Adipocyte (in vitro differentiated cells): Measurements from ENCODE around the gene BTBD1.

Experiments used
- DNase-seq: peaks from one replicate; pipeline ENCODE4 v3.0.0-alpha.2; 2015; ENCODE audit warnings: low read depth
- H3K27me3 ChIP-seq: replicated peaks from 2 replicates; pipeline ENCODE4 v1.7.0; 2013; ENCODE audit warnings: mild to moderate bottlenecking, low read length, moderate library complexity; ENCODE audit not compliant: control insufficient read depth, insufficient read depth
- H3K36me3 ChIP-seq: 2 replicates; pipeline ENCODE4 v1.7.0; 2013; ENCODE audit warnings: low read length, mild to moderate bottlenecking, moderate library complexity; ENCODE audit not compliant: control insufficient read depth, insufficient read depth, severe bottlenecking
- H3K4me1 ChIP-seq: 2 replicates; pipeline ENCODE4 v1.7.0; 2013; ENCODE audit warnings: mild to moderate bottlenecking, low read length, moderate library complexity; ENCODE audit not compliant: control insufficient read depth, insufficient read depth
- H3K4me3 ChIP-seq: 2 replicates; pipeline ENCODE4 v1.7.0; 2013; ENCODE audit warnings: mild to moderate bottlenecking, low read length, moderate library complexity
- H3K9ac ChIP-seq: 2 replicates; pipeline ENCODE4 v1.7.0; 2013; ENCODE audit warnings: mild to moderate bottlenecking, low read length, moderate library complexity
- H3K9me3 ChIP-seq: 2 replicates; pipeline ENCODE4 v1.7.0; 2013; ENCODE audit warnings: mild to moderate bottlenecking, low read length, moderate library complexity; ENCODE audit not compliant: control insufficient read depth

The BTBD1 gene

DNA sequence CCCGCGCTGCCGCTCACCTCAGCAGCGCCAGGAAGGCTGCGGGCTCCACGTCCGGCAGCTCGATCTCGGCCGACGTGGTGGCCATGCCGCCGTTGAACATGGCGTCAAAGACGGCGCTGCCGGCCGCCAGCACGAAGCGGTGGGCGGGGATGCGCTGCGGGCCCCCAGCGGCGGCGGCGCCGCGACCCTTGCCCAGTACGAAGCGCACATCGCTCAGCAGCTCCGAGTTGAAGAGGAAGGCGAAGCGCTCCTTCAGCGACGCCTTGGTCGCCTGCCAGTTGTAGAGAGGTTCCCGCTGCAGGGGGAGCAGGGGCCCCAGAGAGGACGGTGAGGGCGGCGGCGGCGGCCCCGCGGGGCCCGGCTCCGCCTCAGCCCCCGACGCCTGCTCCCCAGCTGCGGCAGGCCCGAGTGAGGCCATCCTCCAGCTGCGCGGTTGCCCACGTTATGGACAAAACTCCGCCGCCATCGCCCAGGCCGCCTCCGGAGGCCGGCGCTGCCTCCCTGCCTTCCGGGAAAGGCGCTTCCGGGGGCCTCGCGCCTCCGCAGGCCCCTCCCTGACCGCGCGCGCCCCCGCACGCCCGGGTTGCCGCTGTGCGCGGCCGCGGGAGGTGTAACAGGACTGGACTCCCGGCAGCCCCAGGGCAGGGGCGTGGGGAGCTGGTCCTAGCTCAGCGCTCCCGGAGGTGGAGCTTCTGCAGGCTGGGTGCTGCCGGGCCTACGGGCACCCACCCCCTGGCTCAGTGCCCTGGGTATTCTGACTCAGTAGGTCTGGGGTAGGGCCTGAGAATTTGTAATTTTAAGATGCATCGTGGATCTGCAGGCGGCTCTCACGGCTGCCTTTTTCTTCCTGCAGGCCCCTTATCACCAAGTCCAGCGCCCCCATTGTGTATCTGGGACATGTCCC is at the start of gene BTBD1:
Gene BTBD1, minus strand, starts transcription at position 519 of the 904 bp plus-strand sequence. Its CDS starts 101 bp downstream, at position 418.
- Histone ChIP-seq H3K9me3 (no peaks in the 10 kb centered on the region), H3K36me3 (peaks cover 5% of the 10 kb centered on the region), H3K9ac (peak within 1 kb of the TSS; percentile 94), H3K27me3 (no peaks in the 10 kb centered on the region), H3K4me1 (peaks cover 35% of the 10 kb centered on the region), H3K4me3 (peak within 1 kb of the TSS; percentile 94)
- DNase-seq = peak; percentile 98

DNA sequence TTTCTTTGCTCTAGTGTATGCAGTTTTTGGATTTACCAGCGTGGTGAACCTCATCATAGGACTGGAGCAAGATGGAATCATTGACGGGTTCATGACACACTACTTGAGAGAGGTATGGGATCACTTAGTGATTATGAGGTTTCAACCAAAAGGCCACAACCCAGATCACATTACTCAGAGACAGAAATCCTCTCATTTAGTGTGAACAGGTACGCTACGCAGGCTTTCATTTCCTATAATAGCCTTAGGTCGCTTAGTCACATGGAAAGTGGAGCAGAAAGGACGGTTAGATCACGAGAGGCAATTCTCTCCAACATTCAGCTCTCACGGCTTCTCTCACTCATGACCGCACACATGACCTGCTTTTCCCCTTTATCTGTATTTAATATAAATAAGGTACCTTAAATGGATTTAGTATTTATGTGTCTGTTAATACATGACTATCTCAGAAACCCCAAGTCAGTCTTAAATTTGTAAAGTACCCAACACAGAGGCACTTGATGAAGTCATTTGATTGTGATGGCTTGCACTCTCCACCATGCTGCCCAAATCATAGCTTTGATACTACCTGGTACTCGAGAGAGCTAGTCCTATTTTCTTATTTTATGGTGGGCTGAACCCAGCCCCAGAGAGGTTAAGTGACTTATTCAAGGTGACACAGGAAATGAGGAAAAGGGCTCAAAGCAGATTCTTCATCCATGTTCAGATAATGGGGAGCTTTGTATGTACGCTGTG is 48.9 kb upstream of the BTBD1 start:
- no peaks in the 10 kb centered on the region for H3K9me3 ChIP-seq
- H3K36me3 ChIP-seq = no peaks in the 10 kb centered on the region
- no peaks in the 10 kb centered on the region for H3K4me1 ChIP-seq
- no peak for DNase-seq
- H3K4me3 ChIP-seq = no peak overlapping the region
- no peak overlapping the region for H3K9ac ChIP-seq
- H3K27me3 ChIP-seq = no peaks in the 10 kb centered on the region

DNA sequence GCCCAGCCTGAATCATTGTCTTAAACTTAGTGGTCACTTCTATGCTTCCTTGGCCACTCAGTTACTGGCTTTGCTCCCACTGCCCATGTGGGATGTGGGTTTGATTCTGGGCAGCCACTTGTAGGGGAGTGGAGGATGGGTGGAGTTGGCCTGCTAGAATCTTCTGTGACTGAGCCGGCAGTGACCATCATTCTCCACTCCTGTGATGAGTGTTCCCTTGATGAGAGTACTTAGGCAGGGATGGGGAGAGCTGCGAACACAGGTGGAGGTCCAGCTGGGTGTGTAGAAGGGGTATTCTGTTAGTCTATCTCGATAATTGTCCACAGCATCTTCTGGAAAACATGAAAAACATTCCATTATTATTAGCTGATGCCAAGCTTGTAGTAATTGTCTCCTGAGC is 48.4 kb upstream of the BTBD1 start:
- no peak for DNase-seq
- no peak overlapping the region for H3K4me3 ChIP-seq

DNA sequence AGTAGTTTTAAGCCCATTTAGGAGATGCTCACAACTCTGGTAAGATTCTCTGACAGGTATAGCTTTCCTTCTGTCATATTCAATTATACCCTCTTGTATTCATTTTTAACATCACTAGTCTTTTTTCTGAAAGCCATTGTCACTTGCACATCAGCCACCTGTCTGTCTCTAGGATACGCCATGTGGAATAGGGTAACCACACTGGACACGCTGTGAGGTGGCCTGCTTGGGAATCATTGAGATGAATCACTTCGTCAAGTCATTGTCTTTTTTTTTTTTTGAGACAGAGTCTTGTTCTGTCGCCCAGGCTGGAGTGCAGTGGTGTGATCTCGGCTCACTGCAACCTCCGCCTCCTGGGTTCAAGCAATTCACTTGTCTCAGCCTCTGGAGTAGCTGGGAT is 47.8 kb upstream of the BTBD1 start:
- no peak overlapping the region for H3K9ac ChIP-seq
- no peak overlapping the region for H3K4me3 ChIP-seq
- H3K36me3 ChIP-seq = no peaks in the 10 kb centered on the region
- H3K4me1 ChIP-seq = no peaks in the 10 kb centered on the region
- no peaks in the 10 kb centered on the region for H3K9me3 ChIP-seq
- H3K27me3 ChIP-seq = peaks cover 6% of the 10 kb centered on the region
- DNase-seq = no peak

More for the DNA sequence above, 48.4 kb upstream of the BTBD1 start:
- Histone ChIP-seq H3K9ac (no peak overlapping the region), H3K36me3 (no peaks in the 10 kb centered on the region), H3K27me3 (peaks cover under 1% of the 10 kb centered on the region), H3K9me3 (no peaks in the 10 kb centered on the region), H3K4me1 (no peaks in the 10 kb centered on the region)

DNA sequence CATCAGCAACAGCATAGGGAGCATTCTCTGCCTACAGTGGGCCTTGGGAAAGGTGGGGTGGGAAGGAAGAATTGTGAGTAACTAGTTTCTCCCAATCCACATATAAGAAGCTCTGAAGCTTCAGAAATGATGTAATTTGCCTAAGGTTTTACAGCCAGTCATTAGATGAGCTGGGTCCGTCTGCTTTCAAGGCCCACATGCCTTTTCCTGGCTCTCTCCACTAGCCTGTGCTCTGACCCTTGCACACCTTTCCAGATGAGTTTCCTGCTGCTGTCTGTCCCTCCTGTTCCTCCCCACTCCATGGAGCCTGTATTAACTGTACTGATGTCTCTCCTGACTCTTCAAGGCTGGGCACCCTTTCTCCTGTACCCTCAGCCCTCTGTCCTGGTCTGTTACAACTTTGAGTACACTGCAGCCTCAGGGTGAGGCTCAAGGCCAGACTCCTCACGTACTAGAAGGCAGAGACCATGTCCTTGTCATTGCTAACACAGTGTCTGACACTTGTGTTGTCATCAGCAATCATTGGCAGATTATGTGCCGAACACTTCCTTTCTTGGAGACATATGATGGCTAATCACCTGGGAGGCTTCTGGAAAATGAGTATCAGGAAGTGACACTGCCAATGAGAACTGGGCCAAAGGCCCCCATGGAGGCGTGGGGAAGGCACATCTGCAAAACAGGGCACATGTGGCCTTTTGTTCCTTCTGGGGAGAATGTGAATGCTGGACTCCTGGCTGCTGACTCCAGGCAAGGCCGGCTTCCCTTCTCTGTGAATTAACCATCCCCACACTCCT is 47.0 kb upstream of the BTBD1 start:
- Histone ChIP-seq H3K27me3 (peaks cover 13% of the 10 kb centered on the region), H3K9ac (no peak overlapping the region), H3K4me3 (no peak overlapping the region), H3K4me1 (no peaks in the 10 kb centered on the region), H3K36me3 (no peaks in the 10 kb centered on the region), H3K9me3 (no peaks in the 10 kb centered on the region)
- no peak for DNase-seq

DNA sequence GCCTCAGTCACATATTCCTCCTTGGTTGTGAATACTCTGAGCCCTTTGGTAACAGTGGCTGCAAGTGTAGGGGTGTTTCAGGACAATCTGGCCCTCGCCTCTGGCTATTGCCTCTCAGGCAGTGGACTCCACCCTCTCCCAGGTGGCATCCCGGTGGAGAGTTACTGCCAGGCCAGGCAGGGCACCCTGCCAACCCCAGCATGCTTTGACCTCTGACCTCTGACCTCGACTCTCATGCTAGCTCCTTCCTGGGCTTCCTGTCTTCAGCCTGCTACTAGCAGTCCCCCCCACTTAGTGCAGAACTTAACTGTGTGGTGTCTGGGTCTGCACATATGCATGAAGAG is 45.9 kb upstream of the BTBD1 start:
- DNase-seq = no peak
- Histone ChIP-seq H3K36me3 (no peaks in the 10 kb centered on the region), H3K9me3 (no peaks in the 10 kb centered on the region)

DNA sequence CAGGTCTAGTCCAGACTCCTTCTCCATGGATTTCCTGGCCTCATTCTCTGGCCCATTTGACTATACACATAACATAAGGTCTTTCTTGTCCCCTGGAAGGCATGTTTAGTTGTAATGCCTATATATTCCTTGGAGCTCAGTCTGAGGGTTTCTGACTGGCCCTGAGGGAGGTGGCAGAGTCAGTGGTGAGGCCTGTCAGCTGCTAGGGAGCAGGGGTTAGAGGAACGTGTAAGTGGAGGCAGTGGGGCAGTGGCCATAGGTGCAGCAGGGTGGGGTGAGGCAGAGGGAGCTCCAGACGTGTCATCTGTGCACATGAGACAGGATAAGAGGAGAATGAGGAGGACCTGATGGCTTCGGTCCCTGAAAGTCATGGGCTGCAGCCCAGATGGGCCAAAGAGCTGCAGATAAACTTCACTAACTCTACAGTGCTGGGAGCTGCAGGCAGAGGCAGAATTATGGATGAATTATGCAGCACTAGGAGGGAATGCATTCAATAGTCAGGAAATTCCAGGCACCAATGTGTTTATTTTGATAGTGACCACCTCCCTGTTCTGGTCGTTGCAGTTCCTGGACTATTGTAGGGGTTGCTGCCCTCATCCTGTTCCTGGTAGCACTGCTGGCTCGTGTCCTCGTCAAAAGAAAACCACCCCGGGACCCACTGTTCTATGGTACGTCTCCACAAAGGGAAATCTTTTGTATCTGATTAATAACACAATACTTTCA is 45.3 kb upstream of the BTBD1 start:
- no peak overlapping the region for H3K9ac ChIP-seq
- H3K36me3 ChIP-seq = no peaks in the 10 kb centered on the region
- H3K4me1 ChIP-seq = no peaks in the 10 kb centered on the region
- peaks cover 26% of the 10 kb centered on the region for H3K27me3 ChIP-seq
- H3K4me3 ChIP-seq = no peak overlapping the region
- DNase-seq = peak; percentile 79
- H3K9me3 ChIP-seq = no peaks in the 10 kb centered on the region

More for the DNA sequence above, 45.9 kb upstream of the BTBD1 start:
- Histone ChIP-seq H3K9ac (no peak overlapping the region), H3K4me3 (no peak overlapping the region), H3K27me3 (peaks cover 24% of the 10 kb centered on the region), H3K4me1 (no peaks in the 10 kb centered on the region)

DNA sequence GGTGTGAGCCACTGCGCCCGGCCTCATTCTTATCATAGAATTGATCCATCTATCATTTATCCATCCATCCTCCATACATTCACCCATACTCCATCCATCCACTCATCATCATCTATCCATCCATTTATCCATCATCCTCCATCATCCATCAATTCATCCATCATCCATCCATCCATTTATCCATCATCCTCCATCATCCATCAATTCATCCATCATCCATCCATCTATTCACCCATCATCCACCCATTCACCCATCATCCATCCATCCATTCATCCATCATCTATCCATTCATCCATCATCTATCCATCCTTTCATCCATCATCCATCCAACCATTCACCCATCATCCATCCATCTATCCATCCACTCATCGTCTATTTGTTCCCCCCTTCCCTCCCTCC is 44.1 kb upstream of the BTBD1 start:
- peaks cover 32% of the 10 kb centered on the region for H3K27me3 ChIP-seq

DNA sequence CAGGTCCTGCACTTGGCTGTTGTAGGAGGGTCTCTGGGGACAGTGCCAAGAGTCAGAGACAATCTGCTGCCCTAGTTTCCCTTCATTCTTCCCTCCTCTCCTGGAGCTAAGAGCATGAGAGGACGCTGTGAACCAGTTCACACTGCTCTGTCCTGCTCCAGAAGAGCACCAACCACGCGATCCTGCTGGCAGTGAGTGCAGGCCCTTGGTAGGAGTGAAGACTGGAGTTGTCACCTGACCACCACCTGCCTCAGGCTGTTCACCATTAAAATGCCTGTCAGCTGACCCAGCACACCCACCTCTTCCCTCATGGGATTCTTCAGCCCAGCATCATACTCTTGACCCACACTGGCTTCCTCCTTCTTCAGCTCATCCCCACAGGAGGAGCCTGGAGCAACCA is 43.3 kb upstream of the BTBD1 start:
- peaks cover 32% of the 10 kb centered on the region for H3K27me3 ChIP-seq
- H3K36me3 ChIP-seq = no peaks in the 10 kb centered on the region
- H3K9ac ChIP-seq = no peak overlapping the region
- no peaks in the 10 kb centered on the region for H3K4me1 ChIP-seq
- no peaks in the 10 kb centered on the region for H3K9me3 ChIP-seq
- no peak for DNase-seq
- no peak overlapping the region for H3K4me3 ChIP-seq

More for the DNA sequence above, 44.1 kb upstream of the BTBD1 start:
- Histone ChIP-seq H3K9ac (no peak overlapping the region), H3K36me3 (no peaks in the 10 kb centered on the region), H3K4me3 (no peak overlapping the region), H3K9me3 (no peaks in the 10 kb centered on the region), H3K4me1 (no peaks in the 10 kb centered on the region)
- no peak for DNase-seq

DNA sequence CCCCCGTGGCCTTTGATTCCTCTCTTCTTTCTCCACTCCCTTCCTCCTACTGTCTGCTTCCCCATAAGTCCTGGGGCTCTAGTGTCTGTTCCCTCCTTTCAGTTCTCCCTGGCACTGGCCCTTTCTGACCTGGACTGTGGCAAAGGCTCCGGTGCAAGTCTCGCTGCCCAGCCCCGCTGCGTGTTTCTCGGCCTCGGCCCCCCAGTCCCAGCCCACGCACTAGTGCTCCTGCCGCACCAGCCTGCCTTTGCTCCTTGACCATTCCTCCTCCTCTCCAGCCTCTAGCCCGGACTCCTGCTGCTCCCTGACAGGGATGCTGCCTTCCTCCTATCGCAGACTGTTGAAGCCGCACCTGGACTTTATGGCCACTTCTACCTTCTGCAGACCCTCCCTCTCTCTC is 42.5 kb upstream of the BTBD1 start:
- DNase-seq = no peak
- H3K4me3 ChIP-seq = no peak overlapping the region
- no peaks in the 10 kb centered on the region for H3K9me3 ChIP-seq
- no peak overlapping the region for H3K9ac ChIP-seq
- no peaks in the 10 kb centered on the region for H3K36me3 ChIP-seq
- peaks cover 32% of the 10 kb centered on the region for H3K27me3 ChIP-seq
- H3K4me1 ChIP-seq = no peaks in the 10 kb centered on the region
